Fibroblast of gingiva (primary cell): ENCODE measurements around the gene NUSAP1.
A peak's percentile ranks its signal among the peaks of the same experiment; 100 is the strongest.
"Not testable (repeated sequence)": the region's sequence is repeated elsewhere in the genome, so short reads cannot be mapped to it uniquely, and the experiment has no call there.

Experiments used
- DNase-seq: peaks from one replicate; pipeline ENCODE4 v3.0.0-alpha.2; 2011; ENCODE audit warnings: low read depth

NUSAP1 gene

GRCh38 chr15:41333026-41333562 lies 413 bp downstream of the NUSAP1 start:
- DNase-seq: no peak

DNA sequence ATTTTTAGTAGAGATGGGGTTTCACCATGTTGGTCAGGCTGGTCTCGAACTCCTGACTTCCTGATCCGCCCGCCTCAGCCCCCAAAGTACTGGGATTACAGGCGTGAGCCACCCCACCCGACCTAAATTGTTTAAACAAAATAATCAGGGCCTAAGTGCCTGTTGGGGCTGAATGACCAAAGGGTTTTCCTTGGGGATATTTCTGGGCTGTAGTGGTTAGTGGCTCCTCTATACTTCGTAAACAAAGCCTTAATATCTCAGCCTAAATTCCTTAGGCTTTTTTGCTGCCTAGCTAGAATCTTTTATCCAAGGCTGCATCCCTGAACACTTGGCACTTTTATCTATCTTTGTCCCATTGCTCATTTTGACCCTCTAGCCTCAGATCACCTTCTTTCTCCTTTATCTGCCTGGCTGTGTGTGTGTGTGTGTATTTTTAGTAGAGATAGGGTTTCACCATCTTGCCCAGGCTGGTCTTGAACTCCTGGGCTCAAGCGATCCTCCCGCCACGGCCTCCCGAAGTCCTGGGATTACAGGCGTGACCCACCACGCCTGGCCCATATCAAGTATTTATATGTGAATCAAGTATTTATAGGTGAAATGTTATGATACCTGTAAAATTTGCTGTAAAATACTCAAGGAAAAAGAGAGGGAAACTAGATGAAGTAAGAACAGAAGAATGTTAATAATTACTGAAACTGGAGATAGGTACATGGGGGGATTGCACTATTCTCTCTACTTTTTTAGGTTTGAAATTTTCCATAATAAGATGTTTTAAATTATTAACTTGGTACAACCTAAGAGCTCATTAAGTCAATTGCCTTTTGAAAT lies 1.8 kb downstream of the NUSAP1 start:
- DNase-seq: no peak

- no peak for DNase-seq
Measured at GRCh38 chr15:41336549-41336948, 3.9 kb downstream of the NUSAP1 start.

DNA sequence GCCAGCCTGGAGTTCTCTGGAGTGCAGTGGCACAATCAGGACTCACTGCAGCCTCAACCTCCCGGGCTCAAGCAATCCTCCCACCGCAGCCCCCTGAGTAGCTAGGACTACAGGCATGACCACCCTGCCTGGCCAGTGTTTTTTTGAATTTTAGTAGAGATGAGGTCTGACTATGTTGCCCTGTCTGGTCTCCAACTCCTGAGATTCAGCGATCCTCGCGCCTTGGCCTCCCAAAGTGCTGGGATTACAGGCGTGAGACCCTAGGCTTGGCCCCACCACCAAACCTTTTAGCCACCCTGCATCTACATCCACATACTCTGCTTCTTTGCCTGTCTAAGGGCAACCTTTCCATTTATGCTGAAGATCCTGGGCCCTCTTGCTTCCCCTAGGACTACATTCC lies 4.4 kb downstream of the NUSAP1 start:
- DNase-seq: no peak

DNA sequence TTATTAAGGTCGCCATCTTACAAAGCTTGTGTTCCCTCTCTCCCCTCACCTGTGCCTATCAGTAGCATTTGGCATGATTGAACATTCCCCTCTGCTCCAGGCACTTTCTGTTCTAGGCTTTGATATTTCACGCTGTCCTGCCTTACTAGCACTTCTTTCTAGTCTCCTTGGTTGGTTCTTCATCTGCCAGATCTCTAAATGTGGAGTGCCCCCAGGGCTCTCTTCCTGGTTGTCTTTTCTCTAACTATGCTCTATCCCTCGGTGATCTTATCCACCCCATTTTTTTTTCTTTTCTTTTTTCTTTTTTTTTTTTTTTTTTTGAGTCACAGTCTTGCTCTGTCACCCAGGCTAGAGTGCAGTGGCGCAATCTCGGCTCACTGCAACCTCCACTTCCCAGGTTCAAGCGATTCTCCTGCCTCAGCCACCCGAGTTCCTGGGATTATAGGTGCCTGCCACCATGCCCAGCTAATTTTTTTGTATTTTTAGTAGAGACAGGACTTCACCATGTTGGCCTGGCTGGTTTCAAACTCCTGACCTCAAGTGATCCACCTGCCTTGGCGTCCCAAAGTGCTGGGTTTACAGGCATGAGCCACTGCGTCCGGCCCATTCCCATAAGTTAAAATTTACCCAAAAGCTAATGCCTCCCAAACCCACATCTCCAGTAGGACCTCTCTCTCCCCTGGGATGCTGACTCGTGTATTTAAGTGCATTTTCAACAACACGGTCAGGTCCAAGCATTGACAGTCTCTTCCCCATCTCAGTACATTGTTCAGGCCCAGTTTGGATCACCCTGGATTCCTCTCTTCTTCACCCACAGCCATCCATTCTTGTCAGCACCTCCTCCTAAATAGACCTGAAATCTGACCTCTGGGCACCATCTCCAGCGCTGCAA lies 5.2 kb downstream of the NUSAP1 start:
- no peak for DNase-seq

GRCh38 chr15:41340189-41340695 lies 7.6 kb downstream of the NUSAP1 start:
- no peak for DNase-seq

- DNase-seq: no peak
Measured at GRCh38 chr15:41341519-41341918, 8.8 kb downstream of the NUSAP1 start.

DNA sequence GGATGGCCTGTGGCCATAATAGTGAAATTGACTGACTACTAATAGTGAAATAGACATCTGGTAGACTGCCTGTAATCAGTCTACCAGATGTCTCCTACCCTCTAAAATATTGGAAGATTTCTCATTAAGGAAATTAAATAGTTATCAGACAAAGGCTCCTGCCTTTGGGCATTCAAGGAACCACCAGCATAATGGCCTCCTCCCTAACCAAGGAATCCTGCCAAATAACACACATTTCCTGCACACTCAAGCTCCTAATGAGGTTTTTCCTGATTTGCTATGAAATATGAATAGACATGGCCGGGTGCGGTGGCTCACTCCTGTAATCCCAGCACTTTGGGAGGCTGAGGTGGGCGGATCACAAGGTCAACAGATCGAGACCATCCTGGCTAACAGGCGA lies 14.6 kb downstream of the NUSAP1 start:
- no peak for DNase-seq

GRCh38 chr15:41350057-41350717 lies 17.5 kb downstream of the NUSAP1 start:
- no peak for DNase-seq

DNA sequence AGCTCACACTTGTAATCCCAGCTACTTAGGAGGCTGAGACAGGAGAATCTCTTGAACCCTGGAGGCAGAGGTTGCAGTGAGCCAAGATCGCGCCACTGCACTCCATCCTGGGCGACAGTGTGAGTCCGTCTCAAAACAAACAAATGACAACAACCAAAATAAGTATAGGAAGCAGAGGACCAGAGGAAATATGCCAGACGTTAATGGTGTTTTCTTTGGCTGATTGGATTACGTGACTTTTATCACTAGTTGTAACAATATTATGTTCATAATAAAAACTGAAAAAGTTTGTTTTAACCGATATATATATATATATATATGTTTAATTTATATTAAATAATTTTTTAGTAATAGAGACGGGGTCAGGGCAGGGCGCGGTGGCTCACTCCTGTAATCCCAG lies 21.7 kb downstream of the NUSAP1 start:
- DNase-seq: no peak

DNA sequence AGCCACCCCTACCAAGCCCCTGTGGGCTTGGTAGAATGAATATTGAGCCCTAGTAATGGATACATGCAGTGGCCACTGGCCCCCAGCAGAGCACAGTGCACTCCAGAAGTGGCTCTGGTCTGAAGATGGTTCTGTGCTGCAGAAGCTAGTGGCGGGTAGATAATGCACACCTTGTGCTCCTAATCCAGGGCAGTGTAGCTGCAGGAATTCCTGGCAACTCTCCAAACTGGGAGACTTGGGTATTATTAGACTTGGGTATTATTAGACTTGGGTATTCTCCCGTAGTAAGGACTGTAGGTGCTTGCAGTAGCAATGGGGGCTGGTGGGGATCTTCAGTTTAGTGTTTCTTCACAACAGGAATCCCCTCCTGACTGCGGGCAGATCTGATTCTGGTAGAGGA lies 34.7 kb downstream of the NUSAP1 start:
- DNase-seq: no peak

DNA sequence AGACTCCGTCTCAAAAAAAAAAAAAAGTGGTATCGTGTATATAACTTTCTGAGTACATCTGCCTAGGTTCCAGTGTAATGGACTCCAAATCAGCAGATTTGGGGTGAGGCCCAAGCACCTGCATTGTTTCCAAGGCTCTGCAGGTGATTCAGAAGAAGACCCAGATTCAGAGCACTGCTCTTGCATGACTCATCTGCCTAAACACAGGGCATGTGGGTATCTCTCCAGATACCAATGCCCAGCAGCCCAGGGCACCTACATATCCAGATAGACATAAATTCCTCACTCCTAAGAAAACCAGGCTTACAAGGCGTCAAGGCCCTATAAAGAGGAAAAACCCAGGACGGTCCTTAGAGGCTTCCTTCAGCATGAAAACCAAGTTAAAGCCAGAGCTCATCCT lies 45.3 kb downstream of the NUSAP1 start:
- no peak for DNase-seq

DNA sequence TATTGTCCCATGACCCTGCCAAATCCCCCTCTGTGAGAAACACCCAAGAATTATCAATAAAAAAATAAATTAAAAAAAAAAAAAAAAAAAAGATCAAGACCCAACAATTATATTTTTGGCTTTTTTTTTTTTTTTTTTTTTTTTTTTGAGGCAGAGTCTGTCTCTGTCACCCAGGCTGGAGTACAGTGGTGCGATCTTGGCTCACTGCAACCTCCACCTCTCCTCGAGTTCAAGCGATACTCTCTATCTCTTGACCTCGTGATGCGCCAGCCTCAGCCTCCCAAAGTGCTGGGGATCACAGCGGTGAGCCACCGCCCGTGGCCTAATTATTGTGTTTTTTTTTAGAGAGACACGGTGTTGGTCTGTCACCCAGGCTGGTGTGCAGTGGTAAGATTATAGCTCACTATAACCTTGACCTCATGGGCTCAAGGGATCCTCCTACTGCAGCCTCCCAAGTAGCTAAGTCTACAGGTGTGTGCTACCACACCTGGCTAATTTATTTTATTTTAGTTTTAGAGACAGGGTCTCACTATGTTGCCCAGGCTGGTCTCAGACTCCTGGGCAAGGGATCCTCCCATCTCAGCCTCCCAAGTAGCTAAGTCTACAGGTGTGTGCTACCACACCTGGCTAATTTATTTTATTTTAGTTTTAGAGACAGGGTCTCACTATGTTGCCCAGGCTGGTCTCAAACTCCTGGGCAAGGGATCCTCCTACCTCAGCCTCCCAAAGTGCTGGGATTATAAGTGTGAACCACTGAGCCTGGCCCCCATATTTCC lies 51.5 kb downstream of the NUSAP1 start:
- not testable (repeated sequence) for DNase-seq

DNA sequence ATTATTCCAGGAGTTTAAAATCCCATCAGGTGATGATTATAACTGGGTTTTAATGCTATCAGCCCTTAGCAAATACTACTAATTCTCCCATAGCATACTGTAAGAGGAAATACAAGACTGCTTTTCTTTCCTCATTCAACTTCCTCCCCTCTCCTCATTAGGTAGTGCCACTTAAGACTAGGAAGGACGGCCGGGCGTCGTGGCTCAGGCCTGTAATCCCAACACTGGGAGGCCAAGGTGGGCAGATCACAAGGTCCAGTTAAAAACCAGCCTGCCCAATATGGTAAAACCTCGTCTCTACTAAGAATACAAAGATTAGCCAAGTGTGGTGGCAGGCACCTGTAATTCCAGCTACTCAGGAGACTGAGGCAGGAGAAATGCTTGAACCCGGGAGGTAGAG lies 55.0 kb downstream of the NUSAP1 start:
- DNase-seq: no peak

DNA sequence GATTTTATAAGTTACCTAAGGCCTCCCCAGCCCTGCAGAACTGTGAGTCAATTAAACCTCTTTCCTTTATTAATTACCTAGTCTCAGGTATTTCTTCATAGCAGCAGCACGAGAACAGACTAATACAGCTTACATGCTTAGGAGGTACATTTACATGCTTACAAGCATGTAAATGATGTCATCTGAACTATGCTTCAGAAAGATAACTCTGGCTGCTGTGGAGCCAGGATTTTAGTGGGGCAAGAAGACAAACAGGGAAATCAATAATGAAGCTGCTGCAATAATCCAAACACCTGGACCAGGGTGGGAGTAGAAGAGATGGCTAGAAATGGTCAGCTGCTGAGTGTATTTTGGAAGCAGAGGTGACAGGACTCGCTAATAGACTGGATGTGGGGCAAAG lies 60.0 kb downstream of the NUSAP1 start:
- no peak for DNase-seq

DNA sequence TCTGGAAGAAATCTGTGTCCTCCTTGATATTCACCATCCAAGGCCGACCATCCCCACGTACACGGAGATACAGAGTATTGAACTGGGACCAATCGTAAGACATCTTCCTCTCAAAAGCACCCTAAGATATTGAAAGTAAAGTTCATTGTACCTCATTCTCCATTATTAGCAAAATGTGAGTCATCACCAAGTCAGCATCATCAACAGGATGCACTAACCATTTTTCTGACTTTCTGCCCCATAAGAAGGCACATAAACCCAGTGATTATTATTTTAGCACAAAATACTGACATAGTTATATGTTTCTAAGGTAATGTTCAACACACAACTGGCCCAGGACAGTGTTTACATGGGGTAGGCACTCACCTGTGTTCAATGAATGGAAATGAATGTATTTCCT lies 62.2 kb downstream of the NUSAP1 start:
- no peak for DNase-seq

- DNase-seq: no peak
Measured at GRCh38 chr15:41396111-41396510, 63.4 kb downstream of the NUSAP1 start.

GRCh38 chr15:41401904-41402267 lies 69.2 kb downstream of the NUSAP1 start:
- no peak for DNase-seq

DNA sequence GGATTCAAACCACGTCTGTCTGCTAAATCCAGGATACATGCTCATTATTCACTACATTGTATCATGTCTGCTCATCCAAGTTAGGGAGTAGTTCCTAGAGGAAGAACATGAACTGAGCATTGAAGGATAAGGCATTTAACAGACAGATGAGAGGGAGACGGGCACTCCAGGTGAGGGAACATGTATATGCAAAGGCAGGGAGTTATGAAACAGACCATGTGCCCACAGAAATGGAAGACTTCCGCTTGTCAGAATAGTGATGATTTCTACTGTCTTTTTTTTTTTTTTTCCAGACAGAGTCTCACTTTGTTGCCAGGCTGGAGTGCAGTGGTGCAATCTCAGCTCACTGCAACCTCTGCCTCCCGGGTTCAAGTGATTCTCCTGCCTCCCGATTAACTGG lies 74.7 kb downstream of the NUSAP1 start:
- DNase-seq: no peak

DNA sequence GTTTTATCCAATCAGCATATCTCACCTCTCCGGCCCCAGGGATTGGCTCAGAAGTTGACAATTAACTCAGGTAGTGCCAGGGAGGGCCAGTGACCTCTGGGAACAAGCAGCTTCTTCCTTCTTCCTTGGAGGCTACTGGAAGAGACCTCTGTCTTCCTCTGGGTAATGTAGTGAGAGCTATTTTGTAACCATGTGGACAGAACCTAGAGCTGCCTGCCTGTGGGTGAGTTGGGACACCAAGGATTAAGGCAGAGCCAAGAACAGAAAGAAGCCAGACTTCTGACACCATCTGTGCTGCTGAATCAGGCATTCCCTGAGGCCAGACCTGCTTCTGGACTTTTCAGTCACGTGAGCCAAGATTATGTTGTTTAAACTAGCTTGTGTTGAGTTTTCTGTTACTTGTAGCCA lies 75.6 kb downstream of the NUSAP1 start:
- peak; percentile 86 for DNase-seq

DNA sequence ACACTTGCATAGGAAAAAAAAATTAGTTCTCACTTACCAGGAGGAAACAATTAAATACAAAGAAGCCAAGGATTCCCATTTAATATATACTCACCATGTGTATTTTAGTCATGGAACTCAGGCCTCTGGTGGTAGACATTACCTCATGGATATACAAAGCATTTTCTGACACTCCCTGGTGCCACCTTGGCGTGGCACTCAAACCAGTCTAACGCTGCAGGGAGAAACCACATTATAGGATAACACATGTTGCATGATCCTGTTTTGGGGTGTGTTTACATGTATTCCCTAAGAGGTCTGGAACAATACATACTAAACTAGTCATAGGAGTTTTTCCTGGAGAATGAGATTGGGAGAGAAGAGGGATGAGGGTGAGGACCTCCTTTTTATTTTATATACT lies 78.3 kb downstream of the NUSAP1 start:
- DNase-seq: no peak

- no peak for DNase-seq
Measured at GRCh38 chr15:41411441-41411840, 78.8 kb downstream of the NUSAP1 start.
